NCI-H1436 treated with DMSO at 0.1 percent for 48 hours (cell line): ENCODE results near the gene DDX31.
"Not testable (repeated sequence)": the region's sequence is repeated elsewhere in the genome, so short reads cannot be mapped to it uniquely, and the experiment has no call there.

Experiments used
- DNase-seq: peaks from one replicate; lab custom pipeline; 2025; lab: John Stamatoyannopoulos, UW

The DDX31 gene

DNA sequence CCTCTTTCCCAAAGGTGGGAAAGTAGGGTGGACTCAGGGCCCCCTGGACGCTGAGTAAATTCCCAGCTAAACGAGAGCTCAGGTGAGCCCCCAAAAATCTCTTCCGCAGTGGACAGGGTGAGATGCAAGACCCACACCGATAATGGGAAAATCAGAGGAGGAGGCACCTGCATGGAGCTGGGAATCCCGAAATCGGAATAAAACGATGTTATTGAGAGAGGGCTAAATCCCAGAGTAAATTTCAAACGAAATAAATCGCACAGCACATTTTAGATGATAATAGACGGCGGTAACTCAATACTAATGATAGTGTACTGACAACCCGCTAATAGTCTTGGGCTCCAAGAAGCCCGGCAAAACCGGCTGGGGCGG lies 90.4 kb downstream of the DDX31 start:
- no peak for DNase-seq

GRCh38 chr9:132578367-132578932 lies 91.3 kb downstream of the DDX31 start:
- DNase-seq: no peak

DNA sequence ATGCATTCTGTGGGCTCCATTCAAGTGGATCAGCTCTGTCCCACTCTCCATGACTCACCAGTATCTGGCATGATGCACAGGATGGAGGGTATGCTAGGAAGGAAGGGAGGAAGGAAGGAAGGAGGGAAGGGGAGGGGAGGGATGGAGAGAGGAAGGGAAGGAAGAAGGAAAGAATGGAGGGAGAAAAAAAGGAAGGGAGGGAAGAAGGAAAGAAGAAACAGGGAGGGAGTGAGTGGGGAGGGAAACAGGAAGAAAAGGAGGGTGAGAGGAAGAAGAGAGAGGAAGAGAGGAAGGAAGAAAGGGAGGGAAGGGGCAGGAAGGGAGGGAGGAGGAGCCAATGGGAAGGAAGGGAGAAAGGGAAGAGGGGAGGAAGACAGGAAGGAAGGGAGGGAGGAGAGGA lies 92.7 kb downstream of the DDX31 start:
- no peak for DNase-seq

- no peak for DNase-seq
Observed at GRCh38 chr9:132575811-132576210, 94.0 kb downstream of the DDX31 start.

DNA sequence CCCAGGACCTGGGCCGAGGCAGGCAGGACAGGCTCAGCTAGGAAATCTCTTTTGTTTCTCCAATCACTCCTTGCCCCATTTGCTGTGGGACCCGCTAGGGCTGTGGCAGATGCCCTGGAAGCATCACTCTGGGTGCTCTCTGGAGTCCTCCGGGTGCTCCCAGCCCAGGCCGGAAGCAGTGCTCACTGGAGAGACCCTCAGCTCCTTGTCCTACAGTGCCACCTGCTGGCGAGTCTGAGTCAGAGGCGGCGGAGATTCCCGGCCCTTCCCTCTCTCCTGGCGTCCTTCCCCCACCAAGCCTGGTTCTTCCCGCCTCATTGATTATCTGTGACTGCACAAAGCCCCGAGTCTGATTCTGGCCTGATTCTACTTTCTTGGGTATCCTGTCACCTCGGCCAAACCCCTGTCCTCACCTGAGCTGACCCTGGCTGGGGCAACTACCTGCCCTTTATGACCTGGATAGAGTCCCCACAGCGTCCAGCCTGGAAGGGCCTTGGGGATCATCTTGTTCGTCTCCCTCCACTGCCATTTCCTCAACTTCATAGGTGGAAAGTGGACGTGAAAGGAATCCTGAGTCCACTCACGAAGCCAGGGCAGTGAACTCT lies 94.7 kb downstream of the DDX31 start:
- no peak for DNase-seq

DNA sequence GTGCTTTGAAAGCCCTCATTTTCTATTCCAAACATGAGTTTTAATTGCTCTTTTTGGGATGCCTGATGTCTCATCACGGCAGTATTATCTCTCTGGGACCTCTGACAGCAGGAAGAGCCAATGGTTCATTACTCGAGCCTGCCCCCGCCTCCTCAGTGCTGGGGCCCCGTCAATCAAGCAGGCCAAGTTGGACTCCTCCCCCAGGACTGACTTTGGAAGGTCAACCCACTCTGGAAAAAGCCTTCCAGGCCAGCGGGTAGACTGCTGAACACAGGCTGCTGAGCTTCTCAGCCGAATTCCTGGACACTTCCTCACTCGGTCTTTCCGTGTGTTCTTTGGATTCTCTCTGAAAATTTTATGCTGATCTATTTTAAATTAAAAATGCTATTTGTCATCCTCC lies 96.9 kb downstream of the DDX31 start:
- DNase-seq: no peak

GRCh38 chr9:132571806-132572600 lies 97.8 kb downstream of the DDX31 start:
- no peak for DNase-seq

GRCh38 chr9:132568787-132569186 lies 101.0 kb downstream of the DDX31 start:
- DNase-seq: not testable (repeated sequence)

- DNase-seq: no peak
Observed at GRCh38 chr9:132564526-132564925, 105.3 kb downstream of the DDX31 start.

GRCh38 chr9:132562306-132562573 lies 107.5 kb downstream of the DDX31 start:
- no peak for DNase-seq

GRCh38 chr9:132560616-132561202 lies 109.1 kb downstream of the DDX31 start:
- no peak for DNase-seq

DNA sequence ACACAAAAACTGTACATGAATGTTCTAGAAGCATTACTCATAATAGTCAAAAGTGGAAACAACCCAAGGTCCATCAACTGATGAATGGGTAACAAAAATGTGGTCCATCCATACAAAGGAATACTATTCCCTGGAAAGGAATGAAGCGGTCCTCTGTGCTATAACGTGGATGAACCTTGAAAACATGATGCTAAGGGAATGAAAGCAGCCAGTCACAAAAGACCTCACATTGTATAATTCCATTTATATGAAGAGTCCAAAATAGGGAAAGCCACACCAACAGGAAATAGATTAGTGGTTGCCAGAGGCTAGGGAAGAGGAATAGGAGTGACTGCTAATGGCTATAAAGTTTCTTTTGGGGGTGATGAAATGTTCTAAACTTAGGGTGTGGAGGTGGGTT lies 110.1 kb downstream of the DDX31 start:
- no peak for DNase-seq

GRCh38 chr9:132557159-132557558 lies 112.6 kb downstream of the DDX31 start:
- DNase-seq: no peak

DNA sequence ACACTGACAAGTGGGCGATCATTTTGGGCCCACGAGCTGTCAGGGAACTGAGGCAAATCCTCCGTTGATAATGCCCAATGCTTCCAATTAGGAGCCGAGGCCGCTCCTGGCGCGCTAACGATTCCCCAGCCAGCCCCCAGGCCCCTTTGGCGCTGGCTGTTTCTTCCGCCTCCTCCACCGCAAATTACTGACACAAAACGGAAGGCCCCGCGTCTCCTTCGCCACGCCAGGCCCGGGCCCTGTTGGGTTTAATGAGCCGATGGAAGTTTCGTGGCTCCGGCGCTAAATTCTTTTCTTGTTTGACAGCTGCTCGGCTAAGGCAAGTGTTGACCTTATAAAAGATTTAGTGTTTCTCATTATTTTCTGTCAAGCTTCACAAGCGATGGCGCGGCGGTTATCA lies 113.1 kb downstream of the DDX31 start:
- DNase-seq: no peak

DNA sequence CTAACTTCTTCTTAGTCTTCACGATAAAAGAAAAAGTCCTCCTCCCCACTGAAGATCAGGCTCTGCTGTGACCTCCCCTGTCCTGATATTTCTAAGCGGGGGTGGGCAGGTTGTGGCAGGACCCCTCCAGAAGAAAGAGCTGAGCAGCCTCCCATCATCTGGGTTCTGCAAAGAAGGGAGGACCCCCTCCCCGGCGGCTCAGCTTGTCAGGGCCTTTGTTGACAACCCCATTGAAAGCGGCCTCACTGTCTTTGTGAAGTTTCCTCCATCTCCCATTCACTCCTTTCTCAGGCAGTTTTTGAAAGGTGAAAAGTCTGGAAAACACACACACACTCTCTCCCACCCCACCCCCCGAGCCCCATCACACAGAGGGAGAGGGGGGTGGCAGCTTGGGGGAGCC lies 113.5 kb downstream of the DDX31 start:
- DNase-seq: no peak

DNA sequence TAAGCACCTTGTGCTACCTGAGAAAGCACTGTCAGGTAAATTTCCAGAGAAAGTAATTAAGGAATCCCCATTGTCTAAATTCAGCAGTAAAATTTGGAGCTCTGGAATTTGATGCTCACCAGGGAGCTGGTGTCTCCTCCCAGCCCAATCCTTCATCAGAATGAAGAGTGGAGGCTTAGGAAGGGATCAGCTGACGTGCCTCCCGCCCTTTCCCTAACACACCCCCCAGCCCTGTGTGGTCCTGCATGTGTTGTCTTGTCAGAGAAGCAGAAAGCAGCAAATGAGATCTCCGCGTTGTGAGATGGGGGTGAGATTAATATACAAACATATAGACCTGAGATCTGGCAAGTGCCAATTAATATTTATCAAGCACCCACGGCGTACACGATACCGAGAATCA lies 114.3 kb downstream of the DDX31 start:
- DNase-seq: no peak

DNA sequence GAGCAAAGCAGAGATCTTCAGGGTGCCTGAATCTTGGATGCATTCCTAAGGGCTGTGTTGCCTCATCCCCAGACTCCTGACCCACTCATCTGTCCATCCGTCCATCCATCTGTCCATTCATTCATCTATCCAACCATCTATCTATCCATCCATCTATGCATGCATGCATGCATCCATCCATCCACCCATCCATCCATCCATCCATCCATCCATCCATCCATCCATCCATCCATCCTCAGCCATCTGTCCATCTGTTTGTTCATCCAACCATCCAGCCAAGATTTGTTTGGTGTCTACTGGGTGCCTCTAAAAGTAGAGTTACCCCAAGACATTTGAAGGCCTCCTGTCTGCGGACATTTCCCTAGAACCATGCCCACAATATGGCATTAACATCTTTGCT lies 115.0 kb downstream of the DDX31 start:
- DNase-seq: no peak

- no peak for DNase-seq
Observed at GRCh38 chr9:132552041-132552440, 117.7 kb downstream of the DDX31 start.

GRCh38 chr9:132551556-132551955 lies 118.2 kb downstream of the DDX31 start:
- DNase-seq: no peak

DNA sequence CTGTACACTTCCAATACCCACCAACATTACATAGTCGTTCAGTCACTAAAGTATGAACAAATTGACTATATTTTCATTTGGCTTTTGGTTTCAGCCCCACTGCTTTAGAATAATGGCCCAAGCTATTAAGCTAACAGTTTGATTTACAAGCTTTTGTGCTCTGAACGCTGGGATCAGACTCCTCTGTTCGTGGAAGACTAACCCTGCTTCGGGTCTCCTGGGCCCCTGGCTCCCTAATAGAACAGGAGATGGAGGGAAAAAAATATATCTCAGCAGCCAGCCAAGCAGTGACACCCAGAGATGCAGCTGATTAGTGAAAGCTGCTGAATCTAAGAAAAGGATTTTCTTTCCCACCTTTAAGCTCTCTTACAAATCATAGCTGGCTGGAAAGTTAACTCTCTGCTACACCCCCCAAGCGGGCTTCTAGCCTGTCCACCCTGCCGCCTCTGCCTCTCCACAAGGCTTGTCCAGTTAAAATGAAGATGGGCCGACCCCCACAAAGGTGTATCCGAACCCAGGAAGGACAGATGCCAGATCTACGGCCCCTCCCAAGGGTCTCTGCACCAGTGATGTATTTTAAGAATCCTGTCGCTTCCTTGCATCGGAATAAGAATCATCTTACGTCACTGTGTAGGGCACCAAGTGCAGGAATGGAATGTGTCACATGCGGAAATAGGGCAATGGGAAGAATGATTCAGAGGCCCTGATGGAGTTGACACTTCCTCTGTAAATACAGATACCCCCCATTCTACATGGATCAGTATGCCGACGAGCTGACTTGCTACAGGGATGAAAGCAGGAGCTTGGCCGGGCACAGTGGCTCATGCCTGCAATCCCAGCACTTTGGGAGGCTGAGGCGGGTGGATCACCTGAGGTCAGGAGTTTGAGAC lies 120.8 kb downstream of the DDX31 start:
- DNase-seq: no peak

DNA sequence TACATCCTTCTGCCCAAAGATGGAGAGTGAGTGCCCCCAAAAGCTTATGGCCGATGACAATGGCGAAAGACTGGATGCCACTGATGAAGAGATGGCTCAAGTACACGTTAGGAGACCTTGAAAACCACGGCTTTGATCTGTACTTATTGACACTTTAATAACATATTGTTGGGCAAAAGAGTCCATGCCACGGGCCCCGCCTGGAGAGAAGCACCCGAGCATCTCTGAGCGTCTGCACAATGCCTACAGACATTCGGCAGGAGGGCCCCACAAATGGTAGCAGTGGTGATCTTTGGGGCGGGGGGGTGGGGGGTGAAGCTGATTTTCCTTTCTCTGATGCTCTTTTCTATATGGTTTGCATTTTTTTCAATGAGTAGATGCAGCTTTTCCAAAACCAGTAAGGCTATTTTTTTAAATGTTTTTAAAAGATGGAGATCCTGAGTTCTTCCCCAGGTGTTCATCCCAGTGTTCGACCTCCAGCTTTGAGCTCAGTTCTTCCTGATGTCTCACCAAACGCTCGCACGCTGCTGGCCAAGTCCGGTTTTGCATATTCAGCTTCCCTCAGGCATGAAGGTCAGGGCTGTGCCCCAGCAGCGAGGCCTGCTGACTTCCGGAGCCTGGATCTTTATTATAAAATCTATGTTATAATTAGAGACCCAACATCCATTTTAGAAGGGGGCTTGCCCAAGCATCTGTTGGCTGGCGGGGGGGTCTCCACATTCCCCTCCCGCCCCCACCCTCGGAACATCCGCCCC lies 121.6 kb downstream of the DDX31 start:
- no peak for DNase-seq

DNA sequence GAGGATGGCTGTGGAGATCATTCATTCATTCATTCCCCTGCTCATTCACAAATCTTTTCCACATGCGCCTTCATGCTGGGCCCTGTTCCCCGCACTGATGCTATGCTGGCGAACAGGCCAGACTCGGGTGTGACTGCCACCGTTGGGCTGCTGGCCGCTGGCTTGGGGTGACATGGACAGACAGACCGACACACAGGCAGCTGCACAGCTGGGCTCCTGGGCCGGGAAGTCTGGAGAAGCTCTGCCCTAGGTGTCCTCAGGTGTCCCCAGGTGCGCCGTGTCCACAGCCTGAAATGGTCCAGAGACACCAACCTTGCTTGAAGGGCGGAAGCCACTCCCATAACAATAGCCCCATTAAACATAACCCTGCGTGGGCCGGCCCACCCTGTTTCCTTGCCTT lies 122.3 kb downstream of the DDX31 start:
- DNase-seq: no peak
